WTC11 (cell line): Measurements from ENCODE around the gene RFC3.

ENCODE experiments used
- ATF1 ChIP-seq: sonication (generic); formaldehyde crosslinking; IDR thresholded peaks from 2 replicates; pipeline ENCODE4 v1.8.1; 2023; ENCODE audit warnings: mild to moderate bottlenecking, moderate library complexity, missing genetic modification reagents
- TF ChIP-seq, protein P1 (sequence below): fragments of 200-600 bp; IDR thresholded peaks from 2 replicates; pipeline ENCODE4 v1.8.0; 2022; ENCODE audit warnings: antibody characterized with exemption
- TF ChIP-seq, protein P2 (sequence below): sonication (generic); formaldehyde crosslinking; IDR thresholded peaks from 2 replicates; pipeline ENCODE4 v1.8.1; 2023; ENCODE audit warnings: mild to moderate bottlenecking, missing genetic modification reagents
- TF ChIP-seq, protein P3 (sequence below): sonication (generic); formaldehyde crosslinking; IDR thresholded peaks from 2 replicates; pipeline ENCODE4 v1.8.1; 2023; ENCODE audit warnings: mild to moderate bottlenecking, missing genetic modification reagents, borderline replicate concordance

GRCh38 chr13:33800646-33801186 lies 17.2 kb upstream of the RFC3 start:
- TF ChIP-seq, protein P1, sequence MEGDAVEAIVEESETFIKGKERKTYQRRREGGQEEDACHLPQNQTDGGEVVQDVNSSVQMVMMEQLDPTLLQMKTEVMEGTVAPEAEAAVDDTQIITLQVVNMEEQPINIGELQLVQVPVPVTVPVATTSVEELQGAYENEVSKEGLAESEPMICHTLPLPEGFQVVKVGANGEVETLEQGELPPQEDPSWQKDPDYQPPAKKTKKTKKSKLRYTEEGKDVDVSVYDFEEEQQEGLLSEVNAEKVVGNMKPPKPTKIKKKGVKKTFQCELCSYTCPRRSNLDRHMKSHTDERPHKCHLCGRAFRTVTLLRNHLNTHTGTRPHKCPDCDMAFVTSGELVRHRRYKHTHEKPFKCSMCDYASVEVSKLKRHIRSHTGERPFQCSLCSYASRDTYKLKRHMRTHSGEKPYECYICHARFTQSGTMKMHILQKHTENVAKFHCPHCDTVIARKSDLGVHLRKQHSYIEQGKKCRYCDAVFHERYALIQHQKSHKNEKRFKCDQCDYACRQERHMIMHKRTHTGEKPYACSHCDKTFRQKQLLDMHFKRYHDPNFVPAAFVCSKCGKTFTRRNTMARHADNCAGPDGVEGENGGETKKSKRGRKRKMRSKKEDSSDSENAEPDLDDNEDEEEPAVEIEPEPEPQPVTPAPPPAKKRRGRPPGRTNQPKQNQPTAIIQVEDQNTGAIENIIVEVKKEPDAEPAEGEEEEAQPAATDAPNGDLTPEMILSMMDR = no peak
- TF ChIP-seq ATF1 = no peak
- TF ChIP-seq, protein P2, sequence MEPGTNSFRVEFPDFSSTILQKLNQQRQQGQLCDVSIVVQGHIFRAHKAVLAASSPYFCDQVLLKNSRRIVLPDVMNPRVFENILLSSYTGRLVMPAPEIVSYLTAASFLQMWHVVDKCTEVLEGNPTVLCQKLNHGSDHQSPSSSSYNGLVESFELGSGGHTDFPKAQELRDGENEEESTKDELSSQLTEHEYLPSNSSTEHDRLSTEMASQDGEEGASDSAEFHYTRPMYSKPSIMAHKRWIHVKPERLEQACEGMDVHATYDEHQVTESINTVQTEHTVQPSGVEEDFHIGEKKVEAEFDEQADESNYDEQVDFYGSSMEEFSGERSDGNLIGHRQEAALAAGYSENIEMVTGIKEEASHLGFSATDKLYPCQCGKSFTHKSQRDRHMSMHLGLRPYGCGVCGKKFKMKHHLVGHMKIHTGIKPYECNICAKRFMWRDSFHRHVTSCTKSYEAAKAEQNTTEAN (CRISPR knock-in tag) = no peak
- TF ChIP-seq, protein P3, sequence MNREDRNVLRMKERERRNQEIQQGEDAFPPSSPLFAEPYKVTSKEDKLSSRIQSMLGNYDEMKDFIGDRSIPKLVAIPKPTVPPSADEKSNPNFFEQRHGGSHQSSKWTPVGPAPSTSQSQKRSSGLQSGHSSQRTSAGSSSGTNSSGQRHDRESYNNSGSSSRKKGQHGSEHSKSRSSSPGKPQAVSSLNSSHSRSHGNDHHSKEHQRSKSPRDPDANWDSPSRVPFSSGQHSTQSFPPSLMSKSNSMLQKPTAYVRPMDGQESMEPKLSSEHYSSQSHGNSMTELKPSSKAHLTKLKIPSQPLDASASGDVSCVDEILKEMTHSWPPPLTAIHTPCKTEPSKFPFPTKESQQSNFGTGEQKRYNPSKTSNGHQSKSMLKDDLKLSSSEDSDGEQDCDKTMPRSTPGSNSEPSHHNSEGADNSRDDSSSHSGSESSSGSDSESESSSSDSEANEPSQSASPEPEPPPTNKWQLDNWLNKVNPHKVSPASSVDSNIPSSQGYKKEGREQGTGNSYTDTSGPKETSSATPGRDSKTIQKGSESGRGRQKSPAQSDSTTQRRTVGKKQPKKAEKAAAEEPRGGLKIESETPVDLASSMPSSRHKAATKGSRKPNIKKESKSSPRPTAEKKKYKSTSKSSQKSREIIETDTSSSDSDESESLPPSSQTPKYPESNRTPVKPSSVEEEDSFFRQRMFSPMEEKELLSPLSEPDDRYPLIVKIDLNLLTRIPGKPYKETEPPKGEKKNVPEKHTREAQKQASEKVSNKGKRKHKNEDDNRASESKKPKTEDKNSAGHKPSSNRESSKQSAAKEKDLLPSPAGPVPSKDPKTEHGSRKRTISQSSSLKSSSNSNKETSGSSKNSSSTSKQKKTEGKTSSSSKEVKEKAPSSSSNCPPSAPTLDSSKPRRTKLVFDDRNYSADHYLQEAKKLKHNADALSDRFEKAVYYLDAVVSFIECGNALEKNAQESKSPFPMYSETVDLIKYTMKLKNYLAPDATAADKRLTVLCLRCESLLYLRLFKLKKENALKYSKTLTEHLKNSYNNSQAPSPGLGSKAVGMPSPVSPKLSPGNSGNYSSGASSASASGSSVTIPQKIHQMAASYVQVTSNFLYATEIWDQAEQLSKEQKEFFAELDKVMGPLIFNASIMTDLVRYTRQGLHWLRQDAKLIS = no peak
